Upper lobe of left lung (tissue), 6 donors: ENCODE results near the gene AFF3. TPM values are rescaled to one million over a fixed set of nuclear protein-coding genes. Genes with fewer than 3 reads are reported as not detected.

Source experiments
- ATAC-seq, 2 donors: fragments of 200-7000 bp; cut with Tn5 transposase; one replicate each; pipeline ENCODE4 v1.9.1; 2022; ENCODE audit warnings: mild to moderate bottlenecking in 2 of 2, moderate library complexity in 2 of 2; ENCODE audit not compliant: low FRiP score in 2 of 2
- DNase-seq, 2 donors: peaks; one replicate each; pipeline ENCODE4 v3.0.0-alpha.2; 2019 to 2020
- H3K27ac ChIP-seq, 4 donors: fragments of 200-600 bp; sonication (generic); one replicate each; pipeline ENCODE4 v1.5.1; 2016 to 2019
- H3K27me3 ChIP-seq, 4 donors: fragments of 200-600 bp; sonication (generic); one replicate each; pipeline ENCODE4 v1.5.1; 2017 to 2019
- H3K36me3 ChIP-seq, 4 donors: fragments of 200-600 bp; sonication (generic); one replicate each; pipeline ENCODE4 v1.5.1; 2016 to 2019
- H3K4me1 ChIP-seq, 4 donors: fragments of 200-600 bp; sonication (generic); one replicate each; pipeline ENCODE4 v1.5.1; 2018 to 2019
- H3K4me3 ChIP-seq, 4 donors: fragments of 200-600 bp; sonication (generic); one replicate each; pipeline ENCODE4 v1.5.1; 2017 to 2019; ENCODE audit warnings: mild to moderate bottlenecking in 2 of 4, moderate library complexity in 1 of 4
- H3K9me3 ChIP-seq, 4 donors: fragments of 200-600 bp; sonication (generic); one replicate each; pipeline ENCODE4 v1.5.1; 2018 to 2019
- CTCF ChIP-seq, 6 experiments: fragments of 450-650 bp in 4 of 6; fragments of 200-600 bp in 2 of 6; sonication (generic) in 2 of 6; IDR thresholded peaks; one replicate each; pipeline ENCODE4 v1.5.1; 2016 to 2019; ENCODE audit warnings: antibody characterized with exemption in 6 of 6
- EP300 ChIP-seq, 4 donors: sonication (generic); formaldehyde crosslinking; IDR thresholded peaks; one replicate each; pipeline ENCODE4 v1.5.1; 2017; ENCODE audit warnings: antibody characterized with exemption in 4 of 4, control low read depth in 2 of 4
- POLR2A ChIP-seq, 4 donors: fragments of 450-650 bp; IDR thresholded peaks; one replicate each; pipeline ENCODE4 v1.5.1; 2016 to 2017; ENCODE audit warnings: antibody characterized with exemption in 4 of 4, mild to moderate bottlenecking in 2 of 4
- POLR2AphosphoS5 ChIP-seq, 2 donors: sonication (generic); formaldehyde crosslinking; IDR thresholded peaks; one replicate each; pipeline ENCODE4 v1.5.1; 2017; ENCODE audit warnings: antibody characterized with exemption in 2 of 2
- WGBS, 2 donors: methylation state at CpG; one replicate each; pipeline ENCODE4 v1.1.5; 2017 to 2018; 5-methylcytosine and 5-hydroxymethylcytosine counted together
- total RNA-seq, 6 donors: library from RNA; depleted of rRNA in 4 of 6; stranded (reverse); fragments of >200 nt in 4 of 6; gene quantifications; one replicate each; pipeline versions ENCODE4 v1.1.0 to v1.2.1, GENCODE V29; 2016 to 2021
- donor health status: DM: no; HTN: no; CAD: no; lungs with moderate emphysema.
- donor health status: DM: no; HTN: yes; CAD: no; lungs with severe emphysema.

Gene AFF3
- total RNA-seq, 6 donors from 2014 or later: 21.0 to 195 (median 47.9) TPM

DNA sequence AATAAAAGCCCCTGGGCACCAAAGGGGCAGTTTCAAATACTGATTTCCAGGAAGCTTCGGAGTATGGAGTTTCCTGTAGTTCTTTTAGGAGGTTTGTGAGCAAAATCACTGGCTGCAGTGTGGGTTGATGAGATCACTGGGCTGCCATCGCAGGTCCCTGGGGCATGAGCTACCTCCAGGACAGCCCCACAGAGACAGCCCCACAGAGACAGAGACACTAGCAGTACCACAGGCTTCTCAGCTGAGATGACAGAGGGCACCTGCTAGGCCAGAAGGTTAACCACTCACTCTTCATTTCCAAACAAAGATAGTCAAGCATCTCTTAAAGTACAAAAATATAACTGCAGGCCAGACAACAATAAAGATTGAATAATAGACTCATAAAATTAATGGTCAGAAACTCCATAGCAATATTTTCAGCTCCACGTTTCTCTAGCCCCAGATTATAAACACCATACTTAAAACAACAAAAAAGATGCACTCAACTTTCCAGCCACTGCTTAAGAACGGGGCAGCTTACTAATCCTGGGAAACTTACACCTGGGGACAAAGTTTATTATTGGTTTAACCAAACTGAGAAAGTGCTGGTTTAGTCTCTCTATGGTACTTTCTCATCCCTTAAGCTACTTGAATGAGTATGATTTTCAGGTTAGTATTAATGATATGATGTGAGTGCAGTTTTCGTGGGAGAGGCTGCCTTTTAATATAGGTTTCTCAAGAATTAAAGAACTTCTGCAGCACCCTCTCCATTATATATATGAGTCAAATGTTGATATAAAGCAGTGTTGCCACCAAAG, 11.6 kb downstream of the AFF3 start:
- DNase-seq: no peak
- 89 to 95% methylated on average over 4 to 5 of the region's 5 CpGs for WGBS, 2 donors
- ATAC-seq: no peak
- H3K27me3 ChIP-seq: no peaks in the 10 kb centered on the region
- no peak overlapping the region for H3K27ac ChIP-seq
- TF ChIP-seq POLR2A (IDR thresholded peaks at IDR 0.05) (no peak), POLR2AphosphoS5 (IDR thresholded peaks at IDR 0.05) (no peak), CTCF (IDR thresholded peaks at IDR 0.05) (no peak), EP300 (IDR thresholded peaks at IDR 0.05) (no peak)
- H3K4me1 ChIP-seq: no peaks in the 10 kb centered on the region
- no peak overlapping the region for H3K4me3 ChIP-seq
- H3K9me3 ChIP-seq: no peaks in the 10 kb centered on the region
- H3K36me3 ChIP-seq: no peaks in the 10 kb centered on the region

- WGBS, 2 donors: 92 to 98% methylated on average over 4 of the region's 4 CpGs
- no peaks in the 10 kb centered on the region for H3K36me3 ChIP-seq
- no peak overlapping the region for H3K27ac ChIP-seq
- no peak overlapping the region for H3K4me3 ChIP-seq
- H3K9me3 ChIP-seq: no peaks in the 10 kb centered on the region
- TF ChIP-seq POLR2AphosphoS5 (IDR thresholded peaks at IDR 0.05) (no peak), CTCF (IDR thresholded peaks at IDR 0.05) (no peak), POLR2A (IDR thresholded peaks at IDR 0.05) (no peak), EP300 (IDR thresholded peaks at IDR 0.05) (no peak)
- DNase-seq (no peak), ATAC-seq (no peak)
- H3K27me3 ChIP-seq: no peaks in the 10 kb centered on the region
- no peaks in the 10 kb centered on the region for H3K4me1 ChIP-seq
Measured at GRCh38 chr2:100126897-100127401, 15.4 kb downstream of the AFF3 start.

- Histone ChIP-seq H3K36me3 (no peaks in the 10 kb centered on the region), H3K9me3 (no peaks in the 10 kb centered on the region), H3K4me1 (no peaks in the 10 kb centered on the region), H3K27me3 (no peaks in the 10 kb centered on the region), H3K4me3 (no peak overlapping the region), H3K27ac (no peak overlapping the region)
- TF ChIP-seq POLR2A (IDR thresholded peaks at IDR 0.05) (no peak), EP300 (IDR thresholded peaks at IDR 0.05) (no peak), CTCF (IDR thresholded peaks at IDR 0.05) (no peak), POLR2AphosphoS5 (IDR thresholded peaks at IDR 0.05) (no peak)
- DNase-seq (no peak), ATAC-seq (no peak)
- WGBS, 2 donors: 54 to 58% methylated on average over 8 of the region's 8 CpGs
Measured at GRCh38 chr2:100126201-100126600, 16.2 kb downstream of the AFF3 start.

GRCh38 chr2:100125626-100126025, 16.8 kb downstream of the AFF3 start:
- H3K4me1 ChIP-seq: no peaks in the 10 kb centered on the region
- no peak overlapping the region for H3K27ac ChIP-seq
- no peaks in the 10 kb centered on the region for H3K36me3 ChIP-seq
- WGBS, 2 donors: 93% methylated on average over 2 of the region's 2 CpGs
- TF ChIP-seq POLR2A (IDR thresholded peaks at IDR 0.05): no peak
- no peak for TF ChIP-seq EP300 (IDR thresholded peaks at IDR 0.05)
- TF ChIP-seq POLR2AphosphoS5 (IDR thresholded peaks at IDR 0.05): no peak
- no peak for TF ChIP-seq CTCF (IDR thresholded peaks at IDR 0.05)
- DNase-seq (no peak), ATAC-seq (no peak)
- H3K4me3 ChIP-seq: no peak overlapping the region
- no peaks in the 10 kb centered on the region for H3K9me3 ChIP-seq
- H3K27me3 ChIP-seq: no peaks in the 10 kb centered on the region

GRCh38 chr2:100124761-100125160, 17.6 kb downstream of the AFF3 start:
- H3K4me3 ChIP-seq: no peak overlapping the region
- no peaks in the 10 kb centered on the region for H3K4me1 ChIP-seq
- no peaks in the 10 kb centered on the region for H3K9me3 ChIP-seq
- WGBS, 2 donors: 86 to 88% methylated on average over 1 of the region's 1 CpG
- H3K36me3 ChIP-seq: no peaks in the 10 kb centered on the region
- no peak for ATAC-seq
- DNase-seq: no peak
- no peak overlapping the region for H3K27ac ChIP-seq
- no peaks in the 10 kb centered on the region for H3K27me3 ChIP-seq
- TF ChIP-seq CTCF (IDR thresholded peaks at IDR 0.05): no peak
- TF ChIP-seq POLR2AphosphoS5 (IDR thresholded peaks at IDR 0.05): no peak
- no peak for TF ChIP-seq POLR2A (IDR thresholded peaks at IDR 0.05)
- no peak for TF ChIP-seq EP300 (IDR thresholded peaks at IDR 0.05)
